Prostate gland (tissue), 2 donors: ENCODE results near the gene PRR14L. TPM values are rescaled to one million over a fixed set of nuclear protein-coding genes. Genes with fewer than 3 reads are reported as not detected.

ENCODE experiments used
- DNase-seq: peaks from one replicate; pipeline ENCODE4 v3.0.0-alpha.2; 2019; ENCODE audit warnings: low spot score
- H3K27ac ChIP-seq, 2 donors: fragments of 200-600 bp; sonication (generic); 2 replicates each; pipeline ENCODE4 v1.5.1; 2017 to 2019
- H3K27me3 ChIP-seq: fragments of 200-600 bp; sonication (generic); replicated peaks from 2 replicates; pipeline ENCODE4 v1.5.1; 2019; ENCODE audit not compliant: insufficient read depth
- H3K36me3 ChIP-seq, 2 donors: fragments of 200-600 bp; sonication (generic); 1 replicate in 1 of 2; 2 replicates in 1 of 2; pipeline versions ENCODE4 v1.5.1 to v1.8.1; 2017 to 2019
- H3K4me1 ChIP-seq: fragments of 200-600 bp; sonication (generic); replicated peaks from 2 replicates; pipeline ENCODE4 v1.5.1; 2019
- H3K4me3 ChIP-seq, 2 donors: fragments of 200-600 bp; sonication (generic); 2 replicates each; pipeline ENCODE4 v1.5.1; 2017 to 2019
- H3K9me3 ChIP-seq: fragments of 200-600 bp; sonication (generic); 2 replicates; pipeline ENCODE4 v1.5.1; 2017
- POLR2A ChIP-seq: fragments of 450-650 bp; IDR thresholded peaks from one replicate; pipeline ENCODE4 v1.6.1; 2016; ENCODE audit warnings: antibody characterized with exemption, mild to moderate bottlenecking
- POLR2AphosphoS5 ChIP-seq: sonication (generic); formaldehyde crosslinking; IDR thresholded peaks from one replicate; pipeline ENCODE4 v1.6.1; 2017; ENCODE audit warnings: antibody characterized with exemption
- WGBS: methylation state at CpG from one replicate; pipeline ENCODE4 v1.1.5; 2018; 5-methylcytosine and 5-hydroxymethylcytosine counted together
- intact Hi-C: fragments of 100-400 bp; cut with DNase I; formaldehyde crosslinking; loops from one replicate; pipeline ENCODE4 v1.14.2; 2022
- total RNA-seq, 2 donors: library from RNA; depleted of rRNA; stranded (reverse); fragments of >200 nt; gene quantifications; one replicate each; pipeline ENCODE4 v1.1.0, GENCODE V29; 2016
- TF ChIP-seq, protein P1 (sequence below), 4 experiments: fragments of 200-600 bp in 2 of 4; fragments of 450-650 bp in 2 of 4; sonication (generic) in 2 of 4; IDR thresholded peaks; 1 replicate in 3 of 4; 2 replicates in 1 of 4; pipeline ENCODE4 v1.5.1; 2016 to 2019; ENCODE audit warnings: antibody characterized with exemption in 4 of 4, mild to moderate bottlenecking in 2 of 4, moderate library complexity in 2 of 4

The PRR14L gene
- total RNA-seq, 2 donors from 2014 or later, result 17.7 to 42.4 TPM

DNA sequence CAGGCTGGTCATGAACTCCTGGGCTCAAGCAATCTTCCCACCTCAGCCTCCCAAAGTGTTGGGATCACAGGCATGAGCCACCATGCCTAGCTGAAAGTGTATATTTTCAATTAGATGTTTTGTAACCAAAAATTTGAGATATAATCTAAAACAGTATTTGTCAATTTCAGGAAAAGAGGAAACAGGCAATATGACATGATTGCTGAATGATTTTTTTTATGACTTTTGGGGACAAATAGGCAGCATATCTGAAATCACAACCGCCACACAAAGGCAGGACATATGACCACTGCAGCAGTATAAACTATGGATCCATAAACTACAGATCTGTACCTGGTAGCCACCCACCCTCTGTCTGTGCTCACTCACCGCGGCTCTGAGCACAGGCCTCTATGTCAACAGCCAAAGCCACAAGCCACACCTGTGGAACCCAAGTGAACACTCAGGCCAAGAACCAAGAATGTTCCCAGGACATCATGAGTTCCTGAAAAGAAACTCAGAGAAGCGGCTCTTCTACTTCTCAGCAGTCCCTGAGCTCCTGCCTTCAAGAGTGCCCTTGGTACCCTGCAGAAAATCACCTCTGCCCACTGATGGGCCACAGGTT is 110.4 kb downstream of the PRR14L start:
- no peak for DNase-seq
- Histone ChIP-seq H3K27ac (no peak overlapping the region), H3K9me3 (no peaks in the 10 kb centered on the region), H3K4me3 (no peak overlapping the region), H3K36me3 (no peaks in the 10 kb centered on the region), H3K4me1 (no peaks in the 10 kb centered on the region), H3K27me3 (no peaks in the 10 kb centered on the region)
- WGBS, result 59% methylated on average over 4 of the region's 4 CpGs
- TF ChIP-seq POLR2A (no peak), POLR2AphosphoS5 (no peak)
- TF ChIP-seq, protein P1, sequence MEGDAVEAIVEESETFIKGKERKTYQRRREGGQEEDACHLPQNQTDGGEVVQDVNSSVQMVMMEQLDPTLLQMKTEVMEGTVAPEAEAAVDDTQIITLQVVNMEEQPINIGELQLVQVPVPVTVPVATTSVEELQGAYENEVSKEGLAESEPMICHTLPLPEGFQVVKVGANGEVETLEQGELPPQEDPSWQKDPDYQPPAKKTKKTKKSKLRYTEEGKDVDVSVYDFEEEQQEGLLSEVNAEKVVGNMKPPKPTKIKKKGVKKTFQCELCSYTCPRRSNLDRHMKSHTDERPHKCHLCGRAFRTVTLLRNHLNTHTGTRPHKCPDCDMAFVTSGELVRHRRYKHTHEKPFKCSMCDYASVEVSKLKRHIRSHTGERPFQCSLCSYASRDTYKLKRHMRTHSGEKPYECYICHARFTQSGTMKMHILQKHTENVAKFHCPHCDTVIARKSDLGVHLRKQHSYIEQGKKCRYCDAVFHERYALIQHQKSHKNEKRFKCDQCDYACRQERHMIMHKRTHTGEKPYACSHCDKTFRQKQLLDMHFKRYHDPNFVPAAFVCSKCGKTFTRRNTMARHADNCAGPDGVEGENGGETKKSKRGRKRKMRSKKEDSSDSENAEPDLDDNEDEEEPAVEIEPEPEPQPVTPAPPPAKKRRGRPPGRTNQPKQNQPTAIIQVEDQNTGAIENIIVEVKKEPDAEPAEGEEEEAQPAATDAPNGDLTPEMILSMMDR (IDR thresholded peaks at IDR 0.05), result no peak
- intact Hi-C loops, result loop anchor here (10.0 kb wide), 1 partner anchor 195 kb away; no protein-coding TSS in a partner anchor

DNA sequence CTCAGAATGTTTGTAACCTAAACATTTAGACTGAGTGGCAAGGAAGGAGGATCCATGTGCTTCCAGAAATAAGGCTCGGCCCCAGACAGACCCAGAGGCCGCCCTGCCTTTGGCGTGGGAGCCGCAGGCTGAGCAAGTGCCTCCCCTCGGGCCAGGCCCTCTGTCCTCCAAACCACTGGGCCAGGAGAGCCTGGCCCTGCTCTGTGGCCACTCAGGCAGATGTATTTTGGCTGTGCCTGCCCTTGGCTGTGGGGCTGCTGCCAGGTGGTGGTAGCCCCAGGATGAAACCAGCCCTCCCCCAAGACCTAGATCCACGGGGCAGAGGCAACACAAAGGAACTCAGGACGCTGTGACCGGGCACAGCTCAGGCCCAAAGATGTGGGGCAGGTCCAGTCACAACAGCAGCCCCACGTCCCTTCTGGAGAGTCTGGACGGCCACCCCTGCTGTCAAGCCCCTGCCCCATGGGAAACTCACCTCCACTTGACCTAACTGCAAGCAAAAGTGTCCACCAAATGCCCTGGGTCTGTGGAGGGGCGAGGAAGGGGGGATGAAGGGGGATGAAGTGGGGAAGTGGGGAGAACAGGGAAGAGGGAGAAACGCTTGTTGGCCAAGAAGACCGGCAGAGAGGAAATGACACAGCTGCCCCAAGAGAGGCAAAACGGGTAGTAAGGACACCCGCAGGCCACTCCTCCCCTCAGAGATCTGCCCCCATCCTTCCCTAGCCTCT is 111.9 kb downstream of the PRR14L start:
- DNase-seq, result no peak
- H3K36me3 ChIP-seq, result no peaks in the 10 kb centered on the region
- no peaks in the 10 kb centered on the region for H3K9me3 ChIP-seq
- H3K27ac ChIP-seq, result no peak overlapping the region
- H3K27me3 ChIP-seq, result no peaks in the 10 kb centered on the region
- 70% methylated on average over 15 of the region's 15 CpGs for WGBS
- intact Hi-C loops, result loop anchor here (10.0 kb wide), 1 partner anchor 193 kb away; no protein-coding TSS in a partner anchor
- TF ChIP-seq POLR2AphosphoS5 (no peak), POLR2A (no peak)
- TF ChIP-seq, protein P1 (IDR thresholded peaks at IDR 0.05), result no peak
- H3K4me3 ChIP-seq, result peak overlapping the region in 1 of 2 donors; percentile 3
- no peaks in the 10 kb centered on the region for H3K4me1 ChIP-seq

DNA sequence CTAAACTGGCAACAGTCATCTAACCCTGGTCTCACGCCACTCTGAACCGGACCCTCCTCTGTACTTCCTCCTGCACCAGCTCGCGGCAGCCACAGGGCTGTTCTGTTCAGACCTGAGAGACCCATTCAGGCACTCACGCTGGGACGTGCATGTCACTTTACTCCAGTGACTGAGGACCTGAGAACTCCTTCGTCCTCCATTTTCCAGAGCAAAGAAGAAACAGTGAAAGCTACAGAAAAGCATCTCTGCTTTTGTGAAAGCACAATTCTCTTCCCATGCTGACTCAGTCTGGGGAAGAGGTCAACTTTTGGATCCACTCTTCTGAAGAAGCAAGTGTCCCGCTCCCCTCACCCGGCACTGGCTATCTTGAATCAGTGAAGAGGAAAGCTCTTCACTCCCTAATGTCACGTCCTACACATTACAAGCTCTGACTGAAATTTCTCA is 112.5 kb downstream of the PRR14L start:
- DNase-seq, result no peak
- 72% methylated on average over 10 of the region's 10 CpGs for WGBS
- no peaks in the 10 kb centered on the region for H3K36me3 ChIP-seq
- H3K9me3 ChIP-seq, result no peaks in the 10 kb centered on the region
- intact Hi-C loops, result loop anchor here (10.0 kb wide), 1 partner anchor 193 kb away; no protein-coding TSS in a partner anchor
- no peak overlapping the region for H3K27ac ChIP-seq
- H3K4me3 ChIP-seq, result no peak overlapping the region
- no peaks in the 10 kb centered on the region for H3K27me3 ChIP-seq
- TF ChIP-seq, protein P1 (IDR thresholded peaks at IDR 0.05), result no peak
- no peak for TF ChIP-seq POLR2A
- no peak for TF ChIP-seq POLR2AphosphoS5
- no peaks in the 10 kb centered on the region for H3K4me1 ChIP-seq

DNA sequence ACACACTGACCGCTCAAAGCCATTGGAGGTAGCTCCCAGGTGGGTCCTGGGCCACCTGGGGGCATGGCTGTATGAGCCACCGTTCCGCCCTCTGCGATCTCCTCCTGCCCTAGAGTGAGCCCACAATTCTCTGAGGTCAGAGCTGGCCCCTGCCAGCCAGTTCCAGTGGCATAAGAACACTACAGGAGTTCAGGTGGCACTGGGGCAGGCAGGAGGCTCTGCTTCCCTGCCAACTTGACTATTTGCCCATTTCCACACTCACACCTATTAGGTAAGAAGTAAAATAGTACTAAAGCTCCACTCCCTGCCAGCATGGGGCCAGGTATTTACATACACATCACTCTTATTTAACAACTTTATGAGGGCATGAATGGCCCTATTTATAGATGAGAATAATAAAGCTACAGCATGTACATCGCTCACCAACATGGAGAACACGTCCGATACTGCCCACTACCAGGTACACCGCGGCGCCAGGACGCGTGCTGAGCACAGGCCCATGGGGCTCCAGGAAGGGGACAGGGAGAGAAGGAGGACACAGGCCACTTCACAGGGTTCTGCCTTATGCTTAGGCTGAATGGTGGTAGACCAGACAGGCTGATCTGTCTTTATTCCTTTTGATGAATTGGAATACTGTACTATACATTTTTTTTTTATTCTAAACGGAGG is 114.2 kb downstream of the PRR14L start:
- 64% methylated on average over 13 of the region's 13 CpGs for WGBS
- Histone ChIP-seq H3K27ac (no peak overlapping the region), H3K9me3 (no peaks in the 10 kb centered on the region), H3K36me3 (no peaks in the 10 kb centered on the region), H3K27me3 (no peaks in the 10 kb centered on the region), H3K4me1 (no peaks in the 10 kb centered on the region), H3K4me3 (no peak overlapping the region)
- DNase-seq, result peak; percentile 41
- intact Hi-C loops, result loop anchor here (10.0 kb wide), 1 partner anchor 191 kb away; no protein-coding TSS in a partner anchor
- peak; percentile 36 for TF ChIP-seq POLR2AphosphoS5
- TF ChIP-seq, protein P1 (IDR thresholded peaks at IDR 0.05), result no peak
